Loucy (cell line): ENCODE data around the gene EFCC1.

ENCODE experiments used
- EZH2phosphoT487 ChIP-seq: fragments of 200-600 bp; IDR thresholded peaks from 2 replicates; pipeline ENCODE4 v1.6.1; 2018; ENCODE audit warnings: antibody characterized with exemption, mild to moderate bottlenecking, moderate library complexity, borderline replicate concordance
- TF ChIP-seq, protein P1 (sequence below): fragments of 200-600 bp; sonication (generic); conservative IDR thresholded peaks from 2 replicates; pipeline ENCODE4 v1.5.1; 2014; ENCODE audit warnings: mild to moderate bottlenecking, antibody characterized with exemption, low read length

DNA sequence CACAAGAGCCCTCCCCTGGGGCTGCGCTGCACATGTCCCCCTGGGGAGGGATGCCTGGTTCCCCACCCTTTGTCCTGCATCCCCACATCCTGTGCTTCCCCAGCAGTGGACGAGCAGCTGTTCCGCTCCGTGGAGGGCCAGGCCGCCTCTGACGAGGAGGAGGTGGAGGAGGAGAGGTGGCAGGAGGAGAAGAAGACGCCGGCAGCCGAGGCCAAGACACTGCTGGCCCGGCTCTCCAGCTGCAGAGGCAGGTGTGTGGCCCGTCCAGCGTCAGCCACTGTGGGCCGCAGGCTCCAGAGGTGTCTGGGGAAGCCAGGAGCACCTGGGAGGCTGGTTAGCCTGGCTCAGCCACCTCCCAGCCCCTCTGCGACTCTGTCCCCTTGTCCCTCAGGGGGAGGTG lies 31.6 kb downstream of the EFCC1 start:
- TF ChIP-seq EZH2phosphoT487: no peak
- TF ChIP-seq, protein P1, sequence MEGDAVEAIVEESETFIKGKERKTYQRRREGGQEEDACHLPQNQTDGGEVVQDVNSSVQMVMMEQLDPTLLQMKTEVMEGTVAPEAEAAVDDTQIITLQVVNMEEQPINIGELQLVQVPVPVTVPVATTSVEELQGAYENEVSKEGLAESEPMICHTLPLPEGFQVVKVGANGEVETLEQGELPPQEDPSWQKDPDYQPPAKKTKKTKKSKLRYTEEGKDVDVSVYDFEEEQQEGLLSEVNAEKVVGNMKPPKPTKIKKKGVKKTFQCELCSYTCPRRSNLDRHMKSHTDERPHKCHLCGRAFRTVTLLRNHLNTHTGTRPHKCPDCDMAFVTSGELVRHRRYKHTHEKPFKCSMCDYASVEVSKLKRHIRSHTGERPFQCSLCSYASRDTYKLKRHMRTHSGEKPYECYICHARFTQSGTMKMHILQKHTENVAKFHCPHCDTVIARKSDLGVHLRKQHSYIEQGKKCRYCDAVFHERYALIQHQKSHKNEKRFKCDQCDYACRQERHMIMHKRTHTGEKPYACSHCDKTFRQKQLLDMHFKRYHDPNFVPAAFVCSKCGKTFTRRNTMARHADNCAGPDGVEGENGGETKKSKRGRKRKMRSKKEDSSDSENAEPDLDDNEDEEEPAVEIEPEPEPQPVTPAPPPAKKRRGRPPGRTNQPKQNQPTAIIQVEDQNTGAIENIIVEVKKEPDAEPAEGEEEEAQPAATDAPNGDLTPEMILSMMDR: no peak
